Mammary epithelial cell (primary cell): ENCODE measurements around the gene SUPT7L.

Experiments used
- CTCF ChIP-seq, 2 donors: IDR thresholded peaks in 1 of 2; conservative IDR thresholded peaks in 1 of 2; 2 replicates each; pipeline ENCODE4 v1.5.1; 2011 to 2012; ENCODE audit warnings: inconsistent platforms in 2 of 2, low read length in 2 of 2, mild to moderate bottlenecking in 2 of 2, control low read depth in 1 of 2, low read depth in 1 of 2; ENCODE audit not compliant: insufficient read depth in 1 of 2; ENCODE audit errors: extremely low read depth in 1 of 2
- EZH2 ChIP-seq: IDR thresholded peaks from 2 replicates; pipeline ENCODE4 v1.6.1; 2012; ENCODE audit warnings: low read length, inconsistent platforms, borderline replicate concordance

GRCh38 chr2:27606611-27607010, 56.8 kb downstream of the SUPT7L start:
- TF ChIP-seq CTCF (conservative IDR thresholded peaks at IDR 0.05 in 1 of 2, IDR thresholded peaks at IDR 0.05 in 1 of 2; ENCODE audit: extremely low read depth in 1 of 2, insufficient read depth in 1 of 2, low read depth in 1 of 2, low read length in 2 of 2), result no peak
- no peak for TF ChIP-seq EZH2
